Measurements from ENCODE around the gene APOA5. TPM values are rescaled to one million over a fixed set of nuclear protein-coding genes. Genes with fewer than 3 reads are reported as not detected.

APOA5 gene
- total RNA-seq, 1 experiment from 2014 or later, result not detected

DNA sequence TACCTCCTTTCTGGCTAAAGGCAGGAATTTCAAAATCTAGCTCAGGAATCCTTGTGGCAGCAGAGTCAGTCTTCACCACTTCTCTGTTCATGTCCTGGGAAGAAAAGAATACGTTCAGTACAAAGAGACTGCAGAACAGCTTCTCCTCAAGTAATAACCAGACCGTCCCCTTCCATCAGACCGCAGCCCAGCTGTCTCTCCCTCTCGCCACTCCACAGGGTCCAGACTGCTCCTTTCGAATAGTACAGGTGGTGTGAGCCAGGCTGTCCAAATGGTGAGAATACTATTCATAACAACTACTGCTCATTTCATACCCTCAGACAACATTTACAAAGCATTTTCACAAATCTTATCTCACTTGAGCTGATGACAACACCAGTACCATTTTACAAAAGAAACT lies 4.7 kb downstream of the APOA5 start:
- Histone ChIP-seq H3K79me2 (ENCODE audit: low read length) (peaks cover 32% of the 10 kb centered on the region), H3K4me3 (ENCODE audit: low read length) (peak overlapping the region; percentile 83), H3F3A (ENCODE audit: low read length, unreplicated experiment) (no peaks in the 10 kb centered on the region), H3K4me2 (ENCODE audit: low read length) (peak overlapping the region; percentile 94), H3K27me3 (ENCODE audit: low read length) (no peaks in the 10 kb centered on the region), H3K9ac (ENCODE audit: low read length) (peak overlapping the region; percentile 92), H3K36me3 (ENCODE audit: low read depth, low read length) (peaks cover 46% of the 10 kb centered on the region), H4K20me1 (ENCODE audit: low read length) (no peaks in the 10 kb centered on the region; the same call in 1 of the 2 replicates), H3K9me2 (replicated peaks; ENCODE audit: low read length) (no peaks in the 10 kb centered on the region), H3K27ac (ENCODE audit: low read length) (no peak overlapping the region), H2AFZ (ENCODE audit: low read length) (no peak overlapping the region), H3K9me3 (ENCODE audit: low read length) (no peaks in the 10 kb centered on the region), H3K4me1 (ENCODE audit: insufficient read depth, low read length) (peaks cover 36% of the 10 kb centered on the region)
- DNase-seq (no peak), ATAC-seq (no peak)
- POLR2A ChIA-PET (ENCODE audit: unreplicated experiment), result interaction anchor here (2.0 kb wide), 1 partner anchor 49 kb away, joined by 7 read pairs; no protein-coding TSS in a partner anchor
- TSS peak; percentile 63 for BruUV-seq (replicated peaks)
- intact Hi-C loops (cut with micrococcal nuclease), result no loop called here
- TF ChIP-seq EZH2phosphoT487 (IDR thresholded peaks at IDR 0.05; ENCODE audit: borderline replicate concordance, low read length) (no peak), CTCF (conservative IDR thresholded peaks at IDR 0.05; ENCODE audit: low read depth, low read length) (no peak), EZH2 (IDR thresholded peaks at IDR 0.05; ENCODE audit: low read length, unreplicated experiment) (no peak)
- CTCF ChIA-PET, result interaction anchor here (0.6 to 2.6 kb wide), 3 partner anchors 41 to 352 kb away, joined by 3 to 16 read pairs (median 4); partner anchors contain the start of gene APOA1

DNA sequence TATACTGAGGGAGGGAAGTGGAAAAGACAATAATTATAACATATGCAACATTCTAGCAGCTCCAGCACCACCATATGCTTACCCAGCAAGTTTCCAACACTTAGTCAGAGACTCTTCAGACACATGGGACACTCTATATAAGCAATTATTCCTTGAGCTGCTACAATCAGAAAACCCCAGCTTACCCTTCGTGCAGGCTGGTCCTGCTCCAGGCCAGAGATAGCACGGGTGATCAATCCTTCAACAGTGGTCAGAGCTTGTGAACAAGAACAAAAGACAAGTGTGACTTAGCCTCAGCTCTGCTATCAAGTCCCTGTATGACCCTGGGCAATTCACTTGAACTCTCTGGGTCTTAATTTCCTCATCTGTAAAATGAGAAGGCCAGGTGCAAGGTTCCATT lies 5.4 kb downstream of the APOA5 start:
- POLR2A ChIA-PET (ENCODE audit: unreplicated experiment), result no interaction called here
- H3K4me1 ChIP-seq (ENCODE audit: insufficient read depth, low read length), result peaks cover 36% of the 10 kb centered on the region
- H4K20me1 ChIP-seq (ENCODE audit: low read length), result no peaks in the 10 kb centered on the region; the same call in 1 of the 2 replicates
- H3K36me3 ChIP-seq (ENCODE audit: low read depth, low read length), result peaks cover 50% of the 10 kb centered on the region
- CTCF ChIA-PET, result interaction anchor here (2.6 kb wide), 1 partner anchor 50 kb away, joined by 16 read pairs; the partner anchor contains the start of gene APOA1
- H3K9me3 ChIP-seq (ENCODE audit: low read length), result no peaks in the 10 kb centered on the region
- no peak for ATAC-seq
- H3K27me3 ChIP-seq (ENCODE audit: low read length), result no peaks in the 10 kb centered on the region
- H3K79me2 ChIP-seq (ENCODE audit: low read length), result peaks cover 32% of the 10 kb centered on the region
- no TSS peak for BruUV-seq (replicated peaks)
- intact Hi-C loops (cut with micrococcal nuclease), result no loop called here
- TF ChIP-seq EZH2phosphoT487 (IDR thresholded peaks at IDR 0.05; ENCODE audit: borderline replicate concordance, low read length), result no peak
- TF ChIP-seq EZH2 (IDR thresholded peaks at IDR 0.05; ENCODE audit: low read length, unreplicated experiment), result no peak
- no peak for TF ChIP-seq CTCF (conservative IDR thresholded peaks at IDR 0.05; ENCODE audit: low read depth, low read length)
- H3F3A ChIP-seq (ENCODE audit: low read length, unreplicated experiment), result no peaks in the 10 kb centered on the region
- peak overlapping the region; percentile 94 for H3K4me2 ChIP-seq (ENCODE audit: low read length)
- no peak overlapping the region for H2AFZ ChIP-seq (ENCODE audit: low read length)
- H3K9ac ChIP-seq (ENCODE audit: low read length), result no peak overlapping the region
- H3K4me3 ChIP-seq (ENCODE audit: low read length), result peak overlapping the region; percentile 83
- no peak for DNase-seq
- no peak overlapping the region for H3K27ac ChIP-seq (ENCODE audit: low read length)
- no peaks in the 10 kb centered on the region for H3K9me2 ChIP-seq (replicated peaks; ENCODE audit: low read length)

- Histone ChIP-seq H3K4me2 (ENCODE audit: low read length) (peak overlapping the region; percentile 11), H3K9me3 (ENCODE audit: low read length) (no peaks in the 10 kb centered on the region), H3F3A (ENCODE audit: low read length, unreplicated experiment) (no peaks in the 10 kb centered on the region), H3K36me3 (ENCODE audit: low read depth, low read length) (peaks cover 83% of the 10 kb centered on the region), H2AFZ (ENCODE audit: low read length) (no peak overlapping the region), H3K27me3 (ENCODE audit: low read length) (no peaks in the 10 kb centered on the region), H3K9me2 (replicated peaks; ENCODE audit: low read length) (no peaks in the 10 kb centered on the region), H3K79me2 (ENCODE audit: low read length) (peaks cover 31% of the 10 kb centered on the region), H3K27ac (ENCODE audit: low read length) (peak overlapping the region; percentile 41), H4K20me1 (ENCODE audit: low read length) (no peaks in the 10 kb centered on the region; the same call in 1 of the 2 replicates), H3K4me3 (ENCODE audit: low read length) (no peak overlapping the region), H3K9ac (ENCODE audit: low read length) (no peak overlapping the region), H3K4me1 (ENCODE audit: insufficient read depth, low read length) (peaks cover 30% of the 10 kb centered on the region)
- CTCF ChIA-PET, result interaction anchor here (0.6 kb wide), 1 partner anchor 89 kb away, joined by 4 read pairs; no protein-coding TSS in a partner anchor
- POLR2A ChIA-PET (ENCODE audit: unreplicated experiment), result interaction anchor here (0.6 kb wide), 1 partner anchor 315 kb away, joined by 9 read pairs; the partner anchor contains the start of gene SIK3
- BruUV-seq (replicated peaks), result no TSS peak
- DNase-seq (peak; percentile 73), ATAC-seq (peak; percentile 82)
- no peak for TF ChIP-seq EZH2 (IDR thresholded peaks at IDR 0.05; ENCODE audit: low read length, unreplicated experiment)
- no peak for TF ChIP-seq EZH2phosphoT487 (IDR thresholded peaks at IDR 0.05; ENCODE audit: borderline replicate concordance, low read length)
- no peak for TF ChIP-seq CTCF (conservative IDR thresholded peaks at IDR 0.05; ENCODE audit: low read depth, low read length)
- intact Hi-C loops (cut with micrococcal nuclease), result no loop called here
Measured at GRCh38 chr11:116782728-116783127, 9.0 kb downstream of the APOA5 start.

Data from PC-3 (cell line).